Measurements from ENCODE around the gene SIGLECL1. TPM values are rescaled to one million over a fixed set of nuclear protein-coding genes. Genes with fewer than 3 reads are reported as not detected.

SIGLECL1 gene
- total RNA-seq, 1 experiment from 2014 or later: not detected

GRCh38 chr19:51252306-51253079, 1.6 kb downstream of the SIGLECL1 start:
- no peak for DNase-seq (ENCODE audit: low spot score)

- no peak for DNase-seq (ENCODE audit: low spot score)
Observed at GRCh38 chr19:51253088-51253806, 2.4 kb downstream of the SIGLECL1 start.

GRCh38 chr19:51256155-51256625, 5.3 kb downstream of the SIGLECL1 start:
- no peak for DNase-seq (ENCODE audit: low spot score)

- DNase-seq (ENCODE audit: low spot score): no peak
Observed at GRCh38 chr19:51257471-51257870, 6.6 kb downstream of the SIGLECL1 start.

GRCh38 chr19:51258165-51259160, 7.6 kb downstream of the SIGLECL1 start:
- DNase-seq (ENCODE audit: low spot score): no peak

GRCh38 chr19:51259348-51260245, 8.7 kb downstream of the SIGLECL1 start:
- peak; percentile 84 for DNase-seq (ENCODE audit: low spot score)

- DNase-seq (ENCODE audit: low spot score): no peak
Observed at GRCh38 chr19:51263808-51264207, 12.9 kb downstream of the SIGLECL1 start.

GRCh38 chr19:51271067-51271466, 20.2 kb downstream of the SIGLECL1 start:
- no peak for DNase-seq (ENCODE audit: low spot score)

- DNase-seq (ENCODE audit: low spot score): no peak
Observed at GRCh38 chr19:51272183-51272810, 21.4 kb downstream of the SIGLECL1 start.

GRCh38 chr19:51274049-51274770, 23.3 kb downstream of the SIGLECL1 start:
- no peak for DNase-seq (ENCODE audit: low spot score)

- DNase-seq (ENCODE audit: low spot score): no peak
Observed at GRCh38 chr19:51277112-51277511, 26.2 kb downstream of the SIGLECL1 start.

- DNase-seq (ENCODE audit: low spot score): no peak
Observed at GRCh38 chr19:51282335-51282734, 31.5 kb downstream of the SIGLECL1 start.

GRCh38 chr19:51285682-51286081, 34.8 kb downstream of the SIGLECL1 start:
- DNase-seq (ENCODE audit: low spot score): no peak

- no peak for DNase-seq (ENCODE audit: low spot score)
Observed at GRCh38 chr19:51289635-51290034, 38.8 kb downstream of the SIGLECL1 start.

- DNase-seq (ENCODE audit: low spot score): no peak
Observed at GRCh38 chr19:51292971-51293370, 42.1 kb downstream of the SIGLECL1 start.

- no peak for DNase-seq (ENCODE audit: low spot score)
Observed at GRCh38 chr19:51293571-51294210, 42.8 kb downstream of the SIGLECL1 start.

GRCh38 chr19:51294211-51294976, 43.5 kb downstream of the SIGLECL1 start:
- no peak for DNase-seq (ENCODE audit: low spot score)

GRCh38 chr19:51294977-51295375, 44.1 kb downstream of the SIGLECL1 start:
- DNase-seq (ENCODE audit: low spot score): no peak

All from HT-29 (cell line).